ENCODE data around the gene SUPT5H.

Gene SUPT5H

DNA sequence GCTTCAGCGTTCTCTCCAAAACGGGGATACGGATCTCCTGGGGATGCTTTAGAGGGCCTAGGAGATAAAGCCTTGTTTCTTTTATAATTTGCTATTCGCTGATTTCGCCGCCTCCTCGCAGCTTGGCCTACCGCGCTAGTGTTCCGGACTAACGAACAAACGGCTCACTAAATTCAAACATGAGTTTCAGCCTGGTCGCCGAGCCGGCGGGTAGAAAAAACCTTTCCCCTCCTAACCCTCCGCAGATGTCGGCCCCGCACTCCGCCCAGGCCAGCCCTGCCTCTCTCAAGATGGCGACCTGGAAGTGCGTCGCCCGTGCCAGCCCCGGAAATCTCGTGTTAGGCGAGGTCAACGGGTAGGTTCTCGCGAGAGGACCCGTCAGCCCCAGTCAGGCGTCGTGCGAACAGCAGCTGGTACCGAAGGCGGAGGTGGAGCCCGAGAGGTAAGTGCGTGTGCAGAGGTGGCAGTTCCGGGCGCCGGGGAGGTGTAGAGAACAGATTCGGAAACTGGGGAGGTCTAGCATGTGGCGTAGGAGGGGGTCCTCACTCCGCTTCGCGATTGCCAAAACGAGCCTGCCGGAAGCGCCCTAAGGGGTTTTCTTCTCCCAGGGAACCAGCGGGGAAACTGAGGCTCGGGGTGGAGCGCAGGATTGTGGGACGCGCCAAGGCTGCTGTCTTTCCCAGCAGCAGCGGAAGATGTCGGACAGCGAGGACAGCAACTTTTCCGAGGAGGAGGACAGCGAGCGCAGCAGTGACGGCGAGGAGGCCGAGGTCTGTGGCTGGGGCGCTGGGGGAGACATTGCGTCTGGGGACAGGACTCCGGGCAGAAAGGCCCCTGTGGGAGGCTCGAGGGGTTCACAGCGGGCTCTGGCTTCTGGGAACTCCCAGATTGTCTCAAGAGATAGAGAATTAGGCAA lies at the start of gene SUPT5H:
Gene SUPT5H (plus strand): TSS at position 387 of the 916 bp plus-strand sequence. CDS start 309 bp downstream, at position 696.
- DNase-seq: peak; percentile 48 to 97 (median 90)

DNA sequence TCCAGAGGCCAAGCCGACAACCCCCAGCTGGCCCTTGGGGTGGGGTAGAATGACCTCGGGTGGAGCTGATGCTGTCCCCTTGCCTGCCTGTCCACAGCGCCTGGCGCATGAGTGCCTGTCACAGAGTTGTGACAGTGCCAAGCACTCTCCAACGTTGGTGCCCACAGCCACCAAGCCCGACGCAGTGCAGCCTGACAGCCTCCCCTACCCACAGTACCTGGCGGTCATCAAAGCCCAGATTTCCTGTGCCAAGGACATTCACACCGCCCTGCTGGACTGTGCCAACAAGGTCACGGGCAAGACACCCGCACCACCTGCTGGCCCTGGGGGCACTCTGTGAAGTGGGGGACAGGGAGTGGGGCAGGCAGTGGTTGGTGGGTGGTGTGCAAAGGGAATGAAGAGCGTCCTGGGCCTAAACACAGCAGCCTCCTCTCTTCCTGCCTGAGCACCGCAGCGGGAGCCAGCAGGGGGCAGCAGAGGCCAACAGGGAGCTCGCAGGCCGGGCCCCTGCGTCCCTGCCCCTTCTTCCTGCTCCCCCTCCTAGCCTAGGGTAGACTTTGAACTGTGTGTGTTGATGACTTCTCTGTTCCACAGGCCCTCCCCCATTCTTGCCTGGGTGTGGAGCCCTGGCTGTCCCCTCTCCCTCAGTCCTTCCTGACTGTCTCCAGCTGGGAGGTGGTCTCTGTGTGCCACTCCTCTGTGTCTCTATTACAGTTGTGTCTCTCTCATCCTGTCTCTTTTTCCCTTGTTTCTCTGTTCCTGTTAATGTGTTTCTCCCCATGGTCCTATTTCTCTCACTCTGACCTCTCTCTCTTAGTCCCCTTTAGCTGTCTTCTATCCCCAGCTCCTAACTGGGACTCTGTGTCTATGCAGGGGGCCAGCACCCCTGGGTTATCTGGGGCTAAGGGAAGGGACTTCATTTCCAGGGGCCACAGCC lies 47.8 kb upstream of the SUPT5H start:
- DNase-seq: peak in 49 of 56 donors; percentile 25 to 88 (median 64)

DNA sequence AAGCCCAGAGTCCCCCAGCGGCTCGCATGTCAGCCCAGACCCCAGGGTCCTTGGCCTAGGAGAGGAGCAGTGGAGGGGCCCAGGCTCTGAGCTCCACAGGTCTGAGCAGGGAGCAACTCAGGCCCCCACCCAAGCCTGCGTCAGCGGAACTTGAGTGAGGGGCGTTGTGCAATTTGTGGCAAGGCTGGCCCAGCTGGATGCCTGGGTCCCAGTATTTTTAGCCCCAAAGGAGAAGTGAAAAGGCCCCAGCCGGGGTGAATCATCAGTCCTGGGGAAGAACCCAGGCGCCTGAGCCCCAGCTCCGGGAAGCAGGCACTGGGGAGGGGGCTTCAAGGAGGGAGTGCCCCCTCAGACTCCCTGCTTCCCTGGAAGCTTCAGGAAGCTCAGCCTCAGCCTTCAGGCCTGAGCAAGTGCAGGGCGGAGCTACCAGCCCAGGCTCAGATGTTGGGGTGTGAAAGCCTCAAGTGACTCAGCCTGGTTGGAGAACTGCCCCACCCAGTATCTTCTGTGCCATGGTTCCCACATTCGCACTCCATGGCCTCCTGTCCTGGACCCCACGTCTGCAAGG lies 47.0 kb upstream of the SUPT5H start:
- DNase-seq: peak in 19 of 56 donors; percentile 7 to 46 (median 24)

DNA sequence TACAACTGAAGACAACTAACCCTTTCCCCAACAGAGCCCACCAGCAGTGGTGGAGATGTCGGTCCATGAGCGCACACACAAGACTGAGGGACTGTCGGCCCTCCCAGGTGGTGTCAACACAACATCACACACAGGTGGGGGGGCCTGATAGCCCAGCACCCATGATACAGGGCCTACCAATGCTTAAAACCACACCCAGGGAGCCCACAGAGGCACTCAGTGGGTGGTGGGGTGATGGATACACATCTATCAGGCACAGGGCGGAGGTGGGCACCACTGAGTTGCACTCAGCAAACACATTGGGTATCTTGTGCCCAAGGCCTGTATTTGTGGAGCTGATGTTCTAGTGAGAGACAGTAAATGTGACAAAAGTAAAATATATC lies 45.7 kb upstream of the SUPT5H start:
- no peak for DNase-seq

DNA sequence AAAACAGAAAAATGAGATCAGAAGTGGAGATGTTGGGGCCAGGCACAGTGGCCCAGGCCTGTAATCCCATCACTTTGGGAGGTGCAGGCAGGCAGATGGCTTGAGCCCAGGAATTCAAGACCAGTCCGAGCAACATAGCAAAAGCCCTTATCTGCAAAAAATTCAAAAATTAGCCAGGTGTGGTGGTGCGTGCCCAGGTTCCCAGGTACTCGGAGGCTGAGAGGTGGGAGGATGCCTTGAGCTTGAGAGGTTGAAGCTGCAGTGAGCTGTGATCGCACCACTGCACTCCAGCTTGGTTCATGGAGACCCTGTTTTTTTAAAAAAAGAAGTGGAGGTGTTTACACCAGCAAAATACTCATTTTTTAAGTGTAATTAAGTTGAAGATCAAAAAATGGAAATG lies 45.3 kb upstream of the SUPT5H start:
- no peak for DNase-seq

DNA sequence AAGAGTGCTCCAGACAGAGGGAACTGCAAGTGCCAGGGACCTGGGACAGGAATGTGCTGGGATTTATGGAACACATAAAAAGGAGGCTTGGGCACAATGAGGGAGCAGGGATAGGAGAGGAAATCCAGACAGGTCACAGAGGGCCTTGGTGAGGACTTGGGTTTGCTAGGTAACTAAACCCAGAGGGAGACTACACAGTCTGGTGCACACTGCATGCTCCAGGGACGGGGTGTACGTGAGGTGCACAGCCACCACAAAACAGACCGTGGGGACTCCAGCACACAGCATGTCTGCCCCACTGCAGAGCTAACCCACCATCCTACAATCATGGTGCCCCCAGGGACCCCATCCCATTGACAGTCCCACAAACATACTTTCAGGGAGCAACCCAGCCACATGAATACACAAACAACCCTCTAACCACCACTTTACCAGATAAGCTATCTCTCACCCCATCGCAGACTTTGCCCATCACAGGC lies 44.3 kb upstream of the SUPT5H start:
- DNase-seq: no peak

DNA sequence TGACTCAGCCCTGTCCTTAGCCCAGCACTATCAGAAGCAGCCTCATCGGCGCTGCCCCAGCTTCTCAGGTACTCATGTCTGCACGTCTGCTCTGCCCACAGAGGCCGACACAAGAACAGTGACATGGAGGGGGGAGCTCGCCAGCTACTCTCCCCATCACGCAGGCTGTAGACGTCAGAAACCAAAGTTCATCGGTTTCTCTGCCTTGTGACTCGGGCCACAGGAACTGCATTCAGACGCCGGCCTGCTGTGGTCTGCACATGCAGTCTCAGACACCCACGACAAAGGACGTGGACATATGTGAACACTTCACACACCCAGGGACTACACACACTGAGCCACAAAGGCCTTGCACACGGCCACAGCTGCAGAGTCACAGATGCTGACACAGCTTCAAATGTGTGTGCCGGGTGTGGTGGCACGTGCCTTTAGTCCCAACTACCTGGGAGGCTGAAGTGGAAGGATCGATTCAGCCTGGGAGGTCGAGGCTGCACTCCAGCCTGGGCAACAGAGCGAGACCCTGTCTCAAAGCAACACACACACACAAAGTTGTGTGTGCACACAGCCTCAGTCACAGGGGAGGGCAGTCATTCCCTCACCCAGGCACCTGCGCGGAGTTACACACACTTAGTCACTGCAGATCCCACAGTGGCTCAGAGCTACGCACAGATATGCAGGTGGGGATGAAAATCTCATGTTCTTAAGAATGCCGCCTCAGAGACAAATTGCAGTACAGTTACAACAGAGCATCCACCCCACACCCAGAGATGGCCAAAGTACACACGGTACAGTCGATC lies 43.6 kb upstream of the SUPT5H start:
- DNase-seq: peak in 21 of 56 donors; percentile 19 to 69 (median 36)

DNA sequence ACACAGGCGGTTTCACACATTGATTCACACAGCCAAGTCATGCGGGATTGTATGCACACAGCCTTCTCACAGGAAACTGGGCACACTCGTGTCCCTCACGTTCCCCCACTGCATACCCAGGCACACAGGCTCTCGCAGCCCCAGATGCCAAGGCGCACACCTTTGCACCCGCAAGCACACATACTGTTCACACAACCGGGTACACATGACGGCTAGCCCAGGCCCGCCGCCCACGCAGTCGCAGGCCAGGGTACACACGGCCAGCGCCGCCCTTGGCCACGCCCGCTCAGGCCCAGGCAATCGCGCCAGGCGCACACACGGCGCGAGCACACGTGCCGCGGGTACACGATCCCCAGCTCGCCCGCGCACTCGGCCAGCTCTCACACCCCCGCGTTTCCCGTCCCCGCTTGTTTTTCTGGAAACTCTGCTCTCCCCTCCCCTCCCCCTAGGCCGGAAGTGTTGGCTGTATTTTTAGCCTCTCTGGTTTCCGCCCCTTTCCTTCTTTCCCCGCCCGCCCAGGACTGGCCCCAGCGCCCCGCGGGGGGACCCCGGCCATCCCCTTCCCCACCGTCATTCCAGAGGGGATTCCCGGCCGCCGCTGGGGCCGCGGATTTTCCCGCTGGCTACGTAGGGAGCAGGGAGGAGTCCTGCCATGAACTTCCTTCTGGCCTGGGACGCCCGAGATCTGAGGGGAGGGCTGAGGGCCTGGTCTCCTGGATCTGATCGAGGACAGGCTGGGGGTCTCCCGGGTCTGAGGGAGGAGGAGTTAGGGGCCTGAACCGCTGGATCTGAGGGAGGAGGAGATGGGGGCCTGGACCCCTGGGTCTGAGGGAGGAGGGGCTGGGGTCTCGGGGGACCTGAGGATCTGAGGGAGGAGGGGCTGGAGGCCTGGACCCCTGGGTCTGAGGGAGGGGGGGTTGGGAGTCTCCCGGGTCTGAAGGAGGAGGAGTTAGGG lies 42.8 kb upstream of the SUPT5H start:
- peak in 50 of 56 donors; percentile 22 to 90 (median 56) for DNase-seq

DNA sequence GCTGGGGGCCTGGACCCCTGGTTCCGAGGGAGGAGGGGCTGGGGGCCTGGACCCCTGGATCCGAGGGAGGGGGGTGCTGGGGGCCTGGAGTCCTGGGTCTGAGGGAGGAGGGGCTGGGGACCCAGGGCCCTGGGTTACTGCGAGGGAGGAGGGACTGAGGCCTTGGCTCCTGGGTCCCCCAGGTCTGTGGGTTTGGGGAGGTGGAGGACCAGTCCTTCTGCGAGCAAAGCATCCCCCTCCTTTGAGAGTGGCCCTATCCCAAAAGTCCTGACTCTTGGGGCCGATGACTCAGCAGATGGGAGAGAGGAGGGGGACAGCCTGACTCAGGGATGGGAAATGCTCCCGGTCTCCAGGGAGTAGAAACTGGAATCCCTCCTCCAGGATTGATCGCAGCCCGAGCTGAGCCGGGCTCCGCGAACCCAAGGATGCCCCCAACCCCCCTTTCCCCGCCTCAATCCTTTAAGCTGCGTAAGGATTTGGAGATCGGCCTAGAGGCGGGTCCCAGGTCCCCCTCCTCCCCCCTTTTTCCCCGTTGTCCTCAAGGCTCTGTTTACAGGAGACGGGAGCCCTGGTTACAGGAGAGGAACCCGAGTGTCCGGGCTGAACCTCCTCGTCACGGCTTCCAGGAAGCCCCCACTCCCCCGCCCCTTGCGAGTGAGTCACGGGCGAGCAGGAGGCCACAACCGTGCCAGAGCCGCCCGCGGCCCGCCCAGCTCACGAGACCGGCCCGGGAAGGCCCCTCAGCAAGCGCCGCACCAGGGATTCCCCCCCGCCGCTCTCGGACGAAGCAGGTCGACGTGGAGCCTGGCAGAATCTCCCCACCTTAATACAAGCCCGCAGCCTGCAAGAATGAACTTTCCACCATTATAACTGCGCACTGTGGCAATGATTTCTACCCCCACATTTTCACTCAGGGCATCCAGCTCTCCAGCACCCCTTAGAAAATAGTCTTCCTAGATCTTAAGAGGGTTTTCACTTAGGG lies 41.8 kb upstream of the SUPT5H start:
- DNase-seq: peak in 51 of 56 donors; percentile 24 to 95 (median 64)

DNA sequence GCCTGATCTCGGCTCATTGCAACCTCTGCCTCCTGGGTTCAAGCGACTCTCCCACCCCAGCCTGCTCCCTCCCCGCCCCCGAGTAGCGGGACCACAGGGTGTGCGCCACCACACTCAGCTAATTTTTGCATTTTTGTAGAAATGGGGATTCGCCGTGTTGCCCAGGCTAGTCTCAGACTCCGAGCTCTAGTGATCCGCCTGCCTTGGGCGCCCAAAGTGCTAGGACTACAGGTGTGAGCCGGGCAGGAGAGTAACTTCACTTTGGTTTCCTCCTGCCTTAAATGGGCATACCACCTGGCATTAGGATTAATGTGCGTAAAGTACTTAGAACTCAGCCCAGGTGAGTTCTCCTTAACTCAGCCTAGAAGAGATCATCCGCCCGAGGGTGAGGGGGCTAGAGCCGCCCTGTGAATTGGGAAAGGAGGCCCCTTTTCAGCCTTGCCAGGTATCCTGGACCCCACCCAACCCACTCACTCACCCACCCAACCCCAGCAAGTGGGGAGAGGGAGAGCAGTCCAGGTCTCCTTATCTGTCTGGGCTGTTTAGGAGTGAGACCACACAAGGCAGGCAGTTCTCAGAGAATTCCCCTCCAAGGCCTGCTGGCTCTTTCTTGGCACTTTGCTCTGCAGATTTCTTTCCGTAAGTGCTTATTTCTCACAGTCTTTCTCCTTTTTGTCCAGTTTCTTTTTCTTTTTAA lies 40.0 kb upstream of the SUPT5H start:
- no peak for DNase-seq

DNA sequence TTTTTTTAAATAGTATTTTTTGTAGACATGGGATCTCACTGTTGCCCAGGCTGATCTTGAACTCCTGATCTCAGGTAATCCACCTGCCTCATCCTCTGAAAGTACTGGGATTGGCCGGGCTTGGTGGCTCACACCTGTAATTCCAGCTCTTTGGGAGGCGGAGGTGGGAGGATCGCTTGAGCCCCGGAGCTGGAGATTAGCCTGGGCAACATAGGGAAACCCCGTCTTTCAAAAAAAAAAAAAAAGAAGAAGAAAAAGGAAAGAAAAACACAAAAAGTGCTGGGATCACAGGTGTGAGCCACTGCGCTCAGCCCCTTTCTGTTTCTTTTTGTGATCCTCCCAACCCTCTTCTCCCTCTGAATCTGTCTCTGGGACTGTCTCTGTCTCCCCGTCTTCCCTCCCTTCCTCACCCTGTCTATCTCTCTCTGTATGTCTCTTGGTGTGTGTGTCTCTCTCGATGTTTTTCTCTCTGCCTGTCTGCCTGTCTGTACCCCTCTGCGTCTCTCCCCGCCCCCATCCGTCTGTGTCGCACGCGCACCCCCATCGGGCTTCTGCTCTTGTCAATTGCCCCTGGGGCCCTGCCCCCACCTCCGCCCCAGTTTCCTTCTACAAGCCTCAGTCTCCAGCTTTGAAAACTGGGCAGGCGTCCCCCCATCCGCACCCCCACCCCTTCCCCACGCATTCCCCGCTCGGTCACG lies 39.3 kb upstream of the SUPT5H start:
- peak in 9 of 56 donors; percentile 71 to 80 (median 77) for DNase-seq

DNA sequence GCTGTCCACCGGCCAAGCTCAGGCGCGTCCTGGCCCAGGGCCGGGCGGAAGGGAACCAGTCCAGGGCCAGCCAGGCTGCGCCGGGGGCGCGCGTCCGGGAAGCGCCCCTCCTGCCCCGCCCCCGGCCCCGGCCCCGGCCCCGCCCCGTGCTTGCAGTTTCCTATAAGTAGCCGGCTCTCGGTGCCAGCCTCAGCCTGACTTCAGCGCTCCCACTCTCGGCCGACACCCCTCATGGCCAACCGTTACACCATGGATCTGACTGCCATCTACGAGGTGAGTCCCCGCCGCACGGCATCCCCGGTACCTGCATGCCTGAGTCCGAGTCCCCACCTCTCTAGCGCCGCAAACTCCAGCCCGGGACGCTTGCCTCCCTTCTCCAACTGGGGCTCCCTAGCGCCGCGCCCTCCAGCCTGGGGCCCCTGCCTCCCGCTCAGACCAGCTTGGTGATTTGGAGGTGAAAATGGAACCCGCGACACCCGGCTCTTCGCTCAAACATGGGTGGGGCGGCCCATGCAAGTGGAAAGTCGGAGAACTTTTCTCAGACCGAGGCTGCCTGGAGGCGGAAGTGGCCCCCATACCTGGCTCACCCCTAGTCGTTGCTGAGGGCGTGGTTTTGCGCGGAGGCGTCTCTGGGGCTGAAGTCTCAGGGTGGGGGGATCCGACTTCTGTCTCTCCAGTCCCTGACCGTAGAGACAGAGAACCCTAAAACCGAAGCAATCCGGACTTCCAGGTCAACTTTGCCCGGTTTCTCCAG lies 38.5 kb upstream of the SUPT5H start, which contains the start of gene ZFP36:
Gene ZFP36 (plus strand): TSS at position 192 of the 754 bp plus-strand sequence. CDS start 58 bp downstream, at position 250.
- DNase-seq: peak in 52 of 56 donors; percentile 27 to 91 (median 70)

DNA sequence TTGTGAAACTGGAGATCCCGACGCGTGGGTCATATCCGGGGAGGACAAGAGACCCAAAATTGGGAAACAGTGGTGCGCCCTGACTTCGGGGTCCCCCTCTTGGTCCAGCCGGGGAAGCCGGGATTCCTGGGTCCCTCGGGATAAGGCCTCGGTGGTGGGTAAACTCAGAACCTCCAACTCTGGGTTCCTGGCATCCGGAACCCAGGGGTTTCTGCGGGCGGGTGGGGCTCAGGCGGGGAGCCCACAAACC lies 38.0 kb upstream of the SUPT5H start:
- peak in 1 of 56 donors; percentile 47 for DNase-seq

DNA sequence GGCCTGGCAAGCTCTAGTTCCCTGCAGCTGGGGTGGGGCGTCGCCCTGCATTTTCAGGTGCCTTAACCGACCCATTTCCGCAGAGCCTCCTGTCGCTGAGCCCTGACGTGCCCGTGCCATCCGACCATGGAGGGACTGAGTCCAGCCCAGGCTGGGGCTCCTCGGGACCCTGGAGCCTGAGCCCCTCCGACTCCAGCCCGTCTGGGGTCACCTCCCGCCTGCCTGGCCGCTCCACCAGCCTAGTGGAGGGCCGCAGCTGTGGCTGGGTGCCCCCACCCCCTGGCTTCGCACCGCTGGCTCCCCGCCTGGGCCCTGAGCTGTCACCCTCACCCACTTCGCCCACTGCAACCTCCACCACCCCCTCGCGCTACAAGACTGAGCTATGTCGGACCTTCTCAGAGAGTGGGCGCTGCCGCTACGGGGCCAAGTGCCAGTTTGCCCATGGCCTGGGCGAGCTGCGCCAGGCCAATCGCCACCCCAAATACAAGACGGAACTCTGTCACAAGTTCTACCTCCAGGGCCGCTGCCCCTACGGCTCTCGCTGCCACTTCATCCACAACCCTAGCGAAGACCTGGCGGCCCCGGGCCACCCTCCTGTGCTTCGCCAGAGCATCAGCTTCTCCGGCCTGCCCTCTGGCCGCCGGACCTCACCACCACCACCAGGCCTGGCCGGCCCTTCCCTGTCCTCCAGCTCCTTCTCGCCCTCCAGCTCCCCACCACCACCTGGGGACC lies 37.6 kb upstream of the SUPT5H start:
- peak in 4 of 56 donors; percentile 8 to 52 (median 27) for DNase-seq
